ENCODE results near the gene PKNOX2. TPM values are rescaled to one million over a fixed set of nuclear protein-coding genes. Genes with fewer than 3 reads are reported as not detected.

PKNOX2 gene
- total RNA-seq, 2 experiments from 2014 or later = not detected

DNA sequence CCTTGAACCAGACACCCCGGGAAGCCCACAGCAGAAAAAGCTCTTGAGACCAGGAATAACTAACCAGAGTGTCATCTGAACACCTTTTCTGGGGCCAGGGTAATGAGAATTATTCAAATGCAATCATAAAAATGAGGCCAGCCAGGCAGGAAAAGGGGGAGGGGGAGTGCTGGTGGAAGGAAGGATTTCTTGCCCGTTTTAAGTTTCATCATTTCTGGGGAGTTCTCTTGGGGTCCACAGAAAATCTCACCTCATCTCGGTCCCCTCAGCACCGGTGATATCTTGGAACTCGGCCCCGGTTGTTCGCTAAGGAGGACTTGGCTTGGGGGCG, 495 bp upstream of the PKNOX2 start:
- H3K27ac Mint-ChIP-seq = no peak overlapping the region
- no peaks in the 10 kb centered on the region for H3K9me3 Mint-ChIP-seq
- H3K4me3 Mint-ChIP-seq = no peak overlapping the region
- H3K27me3 Mint-ChIP-seq = peaks cover 72% of the 10 kb centered on the region
- no peaks in the 10 kb centered on the region for H3K36me3 Mint-ChIP-seq
- H3K4me1 Mint-ChIP-seq = peaks cover 16% of the 10 kb centered on the region
- no peak for DNase-seq

GRCh38 chr11:125165111-125165842, 726 bp downstream of the PKNOX2 start:
- Mint-ChIP-seq H3K9me3 (no peaks in the 10 kb centered on the region), H3K4me1 (peaks cover 16% of the 10 kb centered on the region), H3K4me3 (peak overlapping the region; percentile 77), H3K36me3 (no peaks in the 10 kb centered on the region), H3K27ac (no peak overlapping the region), H3K27me3 (peaks cover 82% of the 10 kb centered on the region)
- peak; percentile 25 for DNase-seq

DNA sequence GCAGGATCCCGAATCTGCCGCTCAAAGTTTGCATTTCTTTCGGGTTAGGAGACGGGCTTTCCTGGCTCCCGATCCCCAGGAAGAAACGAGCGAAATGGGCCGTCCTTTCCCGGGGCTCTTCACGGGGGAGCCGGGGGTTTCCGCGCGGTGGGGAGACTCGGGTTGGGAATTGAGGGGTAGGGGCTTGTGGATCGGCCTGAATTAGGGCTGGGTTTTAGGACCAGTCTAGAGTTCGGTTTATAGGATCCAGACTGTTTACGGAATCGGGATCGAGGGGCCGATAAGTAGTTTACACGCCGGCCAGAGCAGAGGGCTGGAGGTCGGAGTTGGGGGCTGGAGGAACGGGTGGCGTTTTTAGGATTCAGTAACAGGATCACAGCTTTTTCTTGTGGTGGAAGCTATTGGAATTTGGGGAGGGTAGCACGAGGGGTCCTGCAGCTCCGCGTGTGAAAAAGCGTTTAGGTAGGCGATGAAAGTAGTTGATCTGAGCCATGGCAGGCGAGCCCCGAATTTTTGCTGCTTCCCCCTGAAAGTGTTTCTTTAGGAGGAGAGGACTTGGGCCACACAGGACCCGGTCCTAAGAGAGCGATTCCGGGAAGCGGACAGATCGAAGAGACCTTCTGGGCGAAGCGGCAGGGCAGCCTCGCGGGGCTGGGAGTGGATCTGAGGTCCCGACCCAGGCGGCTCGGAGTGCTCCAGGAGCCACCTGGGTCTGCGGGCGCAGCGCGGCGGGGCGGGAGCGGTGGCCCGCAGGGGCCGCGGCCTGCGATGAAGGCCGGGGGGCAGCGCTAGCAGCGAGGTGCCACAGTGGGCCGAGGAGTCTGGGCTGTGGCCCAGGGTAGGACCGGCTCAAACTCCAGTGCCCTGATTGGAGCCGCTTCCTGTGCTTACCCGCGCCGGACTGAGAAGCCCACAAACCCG, 1.6 kb downstream of the PKNOX2 start:
- DNase-seq = no peak
- Mint-ChIP-seq H3K27ac (no peak overlapping the region), H3K4me1 (peaks cover 16% of the 10 kb centered on the region), H3K36me3 (no peaks in the 10 kb centered on the region), H3K9me3 (no peaks in the 10 kb centered on the region), H3K27me3 (peaks cover 84% of the 10 kb centered on the region), H3K4me3 (peak overlapping the region; percentile 77)

DNA sequence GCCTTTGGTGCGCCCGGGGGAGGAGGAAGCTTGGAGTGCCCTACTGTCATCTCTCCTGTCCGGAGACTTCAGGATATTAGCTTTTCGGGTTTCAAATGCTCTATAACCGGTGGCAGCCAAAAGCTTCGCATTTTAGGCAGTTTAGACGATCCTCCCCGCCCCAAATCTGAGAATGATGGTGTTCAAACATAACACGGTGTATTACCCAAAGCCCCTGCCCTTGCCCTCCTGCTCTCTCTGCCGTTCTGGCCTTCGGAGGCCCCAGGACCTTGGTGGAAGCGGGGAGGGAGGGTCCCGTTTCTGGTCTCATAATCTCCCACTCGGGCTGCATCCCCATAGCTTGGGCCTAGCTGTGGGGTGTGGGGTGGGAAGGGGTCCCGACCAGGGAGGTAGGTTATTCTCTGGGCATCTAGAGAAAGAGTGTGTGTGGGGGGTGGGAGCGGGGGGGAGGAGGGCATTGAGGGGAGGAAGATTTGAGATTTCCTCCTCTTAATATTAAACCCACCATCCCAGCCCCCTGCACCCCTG, 2.3 kb downstream of the PKNOX2 start:
- Mint-ChIP-seq H3K9me3 (no peaks in the 10 kb centered on the region), H3K36me3 (no peaks in the 10 kb centered on the region), H3K4me3 (no peak overlapping the region), H3K27ac (no peak overlapping the region), H3K4me1 (peaks cover 16% of the 10 kb centered on the region), H3K27me3 (peaks cover 90% of the 10 kb centered on the region)
- DNase-seq = no peak

GRCh38 chr11:125167292-125167953, 2.9 kb downstream of the PKNOX2 start:
- Mint-ChIP-seq H3K9me3 (no peaks in the 10 kb centered on the region), H3K27ac (no peak overlapping the region), H3K27me3 (peaks cover 90% of the 10 kb centered on the region), H3K36me3 (no peaks in the 10 kb centered on the region), H3K4me1 (peaks cover 16% of the 10 kb centered on the region), H3K4me3 (no peak overlapping the region)
- no peak for DNase-seq

DNA sequence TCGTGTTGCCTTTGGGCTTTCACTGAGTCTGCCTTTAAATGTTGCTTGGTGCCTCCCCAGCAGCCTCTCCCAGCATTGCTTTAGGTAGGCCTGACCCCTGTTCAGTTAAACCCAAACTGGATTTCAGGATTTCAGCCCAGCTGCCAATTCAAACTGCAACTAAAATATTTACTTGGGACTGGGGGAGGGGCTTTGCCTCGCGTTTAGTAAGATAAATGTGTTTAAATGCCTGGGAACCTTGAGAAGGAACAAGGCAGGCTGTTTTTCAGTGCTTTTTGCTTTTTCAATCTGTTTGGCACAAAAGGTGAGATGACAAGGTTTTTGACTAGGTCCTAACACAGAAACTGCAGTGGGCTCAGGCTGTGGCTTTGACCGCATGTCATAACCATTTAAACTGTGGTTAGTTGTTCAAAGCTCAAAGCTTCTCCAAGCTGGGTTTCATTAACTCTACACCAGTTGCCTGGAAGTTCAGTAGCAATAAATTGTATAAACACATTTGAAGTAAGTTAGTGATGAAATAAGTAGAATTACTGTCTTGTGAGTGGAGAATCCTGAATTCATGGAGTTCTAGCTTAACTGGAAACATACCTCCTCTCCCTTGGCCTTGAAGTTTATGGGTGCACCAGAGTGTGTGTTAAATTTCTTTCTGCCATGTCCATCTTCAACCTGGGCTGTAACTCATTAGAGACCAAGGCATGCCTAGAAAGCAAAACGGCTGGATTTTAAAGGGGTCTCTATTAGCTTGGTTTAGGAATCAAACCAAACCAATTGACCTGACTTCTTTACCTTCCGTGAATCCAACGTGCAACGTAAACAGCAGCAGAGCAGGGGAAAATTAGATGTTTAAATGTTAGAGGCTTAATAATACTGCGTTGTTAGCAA, 3.6 kb downstream of the PKNOX2 start:
- no peak for DNase-seq

DNA sequence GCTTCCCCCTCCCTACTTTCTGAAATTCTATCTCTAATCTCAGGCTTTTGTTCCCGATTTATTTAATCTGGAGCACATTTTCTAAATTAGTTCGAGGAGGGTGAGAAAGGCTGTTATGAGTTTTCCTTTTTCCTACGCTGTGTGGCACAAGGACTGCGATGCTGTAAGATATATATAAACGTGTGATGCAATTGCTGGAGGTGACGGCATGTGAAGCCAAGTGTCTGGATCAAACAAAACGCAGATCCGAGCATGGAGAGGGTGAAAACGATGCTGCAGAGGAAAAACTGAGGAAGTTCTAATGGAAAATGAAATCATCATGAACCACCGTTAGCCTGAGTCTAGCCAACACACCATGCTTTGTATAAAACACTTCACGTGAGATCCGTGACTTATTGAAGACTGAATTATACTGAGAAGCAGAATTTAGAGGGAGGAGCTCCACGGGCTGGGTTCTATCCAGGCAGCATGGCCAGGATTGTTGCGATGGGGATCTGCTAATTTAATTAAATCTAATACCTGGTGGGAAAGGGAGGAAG, 4.4 kb downstream of the PKNOX2 start:
- Mint-ChIP-seq H3K27ac (no peak overlapping the region), H3K4me1 (peaks cover 13% of the 10 kb centered on the region), H3K9me3 (no peaks in the 10 kb centered on the region), H3K27me3 (peaks cover 85% of the 10 kb centered on the region), H3K4me3 (no peak overlapping the region), H3K36me3 (no peaks in the 10 kb centered on the region)
- no peak for DNase-seq

More for the DNA sequence above, 3.6 kb downstream of the PKNOX2 start:
- Mint-ChIP-seq H3K4me1 (peaks cover 16% of the 10 kb centered on the region), H3K36me3 (no peaks in the 10 kb centered on the region), H3K4me3 (no peak overlapping the region), H3K27ac (no peak overlapping the region), H3K9me3 (no peaks in the 10 kb centered on the region), H3K27me3 (peaks cover 85% of the 10 kb centered on the region)

- H3K27me3 Mint-ChIP-seq = peaks cover 84% of the 10 kb centered on the region
- peaks cover 10% of the 10 kb centered on the region for H3K4me1 Mint-ChIP-seq
- no peak overlapping the region for H3K4me3 Mint-ChIP-seq
- no peaks in the 10 kb centered on the region for H3K36me3 Mint-ChIP-seq
- DNase-seq = no peak
- H3K27ac Mint-ChIP-seq = no peak overlapping the region
- H3K9me3 Mint-ChIP-seq = no peaks in the 10 kb centered on the region
Measured at GRCh38 chr11:125170001-125170509, 5.5 kb downstream of the PKNOX2 start.

DNA sequence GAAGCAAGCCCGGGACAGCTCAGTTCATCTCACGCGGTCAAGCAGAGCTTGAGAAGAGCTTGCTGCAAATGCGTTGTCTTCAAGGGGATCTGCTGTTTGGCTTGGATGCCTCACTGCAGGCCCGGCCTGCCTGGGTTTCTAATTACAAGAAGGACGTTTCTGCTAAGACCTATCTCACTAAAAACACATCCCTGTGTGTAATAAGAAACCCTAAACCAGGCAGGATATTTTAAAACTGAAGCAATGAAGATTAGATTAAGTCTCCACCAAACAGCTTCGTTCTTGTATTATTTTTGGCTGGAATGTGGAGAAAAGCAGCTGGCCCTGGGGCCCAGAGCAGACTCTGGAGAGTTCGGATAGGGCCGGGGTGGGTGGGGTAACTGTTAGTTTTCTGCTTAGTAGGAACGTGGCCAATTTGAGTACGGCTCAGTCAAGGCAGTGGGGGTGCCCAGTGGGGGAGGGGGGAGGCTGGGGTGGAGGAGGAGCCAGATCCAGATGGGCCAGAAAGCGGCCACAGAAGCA, 6.0 kb downstream of the PKNOX2 start:
- DNase-seq = no peak
- no peaks in the 10 kb centered on the region for H3K36me3 Mint-ChIP-seq
- peaks cover 8% of the 10 kb centered on the region for H3K4me1 Mint-ChIP-seq
- H3K4me3 Mint-ChIP-seq = no peak overlapping the region
- H3K27me3 Mint-ChIP-seq = peaks cover 84% of the 10 kb centered on the region
- no peaks in the 10 kb centered on the region for H3K9me3 Mint-ChIP-seq
- no peak overlapping the region for H3K27ac Mint-ChIP-seq

GRCh38 chr11:125171974-125172373, 7.4 kb downstream of the PKNOX2 start:
- DNase-seq = no peak
- Mint-ChIP-seq H3K9me3 (no peaks in the 10 kb centered on the region), H3K27ac (no peak overlapping the region), H3K4me1 (no peaks in the 10 kb centered on the region), H3K4me3 (no peak overlapping the region), H3K36me3 (no peaks in the 10 kb centered on the region), H3K27me3 (peaks cover 83% of the 10 kb centered on the region)

- Mint-ChIP-seq H3K27me3 (peaks cover 81% of the 10 kb centered on the region), H3K27ac (no peak overlapping the region), H3K9me3 (no peaks in the 10 kb centered on the region), H3K4me3 (no peak overlapping the region), H3K4me1 (no peaks in the 10 kb centered on the region), H3K36me3 (no peaks in the 10 kb centered on the region)
- DNase-seq = no peak
Measured at GRCh38 chr11:125173027-125173426, 8.5 kb downstream of the PKNOX2 start.

DNA sequence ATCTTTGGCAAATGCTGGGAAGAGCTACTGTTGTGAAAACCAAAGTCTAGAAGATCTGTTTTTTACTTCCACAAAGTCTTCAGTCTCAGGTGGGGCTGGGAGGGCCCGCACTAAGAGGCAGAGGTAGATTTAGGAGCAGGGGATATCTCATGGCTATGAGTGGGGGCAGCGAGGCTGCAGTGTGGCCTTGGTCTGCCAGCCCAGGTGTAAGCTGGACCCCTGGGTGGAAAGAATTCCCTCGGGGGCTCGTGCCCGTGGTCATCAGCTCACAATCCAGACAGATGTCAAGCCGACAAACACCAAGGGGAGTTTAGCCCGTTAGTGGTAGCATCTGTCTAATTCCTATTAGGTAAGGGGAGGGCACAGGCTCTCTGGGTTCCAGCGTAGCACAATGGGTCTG, 9.0 kb downstream of the PKNOX2 start:
- H3K4me1 Mint-ChIP-seq = no peaks in the 10 kb centered on the region
- H3K9me3 Mint-ChIP-seq = no peaks in the 10 kb centered on the region
- H3K36me3 Mint-ChIP-seq = no peaks in the 10 kb centered on the region
- no peak for DNase-seq
- H3K4me3 Mint-ChIP-seq = no peak overlapping the region
- no peak overlapping the region for H3K27ac Mint-ChIP-seq
- peaks cover 80% of the 10 kb centered on the region for H3K27me3 Mint-ChIP-seq

- Mint-ChIP-seq H3K9me3 (no peaks in the 10 kb centered on the region), H3K27me3 (peaks cover 79% of the 10 kb centered on the region), H3K27ac (no peak overlapping the region), H3K36me3 (no peaks in the 10 kb centered on the region), H3K4me1 (no peaks in the 10 kb centered on the region), H3K4me3 (no peak overlapping the region)
- DNase-seq = no peak
Measured at GRCh38 chr11:125174057-125174456, 9.5 kb downstream of the PKNOX2 start.

DNA sequence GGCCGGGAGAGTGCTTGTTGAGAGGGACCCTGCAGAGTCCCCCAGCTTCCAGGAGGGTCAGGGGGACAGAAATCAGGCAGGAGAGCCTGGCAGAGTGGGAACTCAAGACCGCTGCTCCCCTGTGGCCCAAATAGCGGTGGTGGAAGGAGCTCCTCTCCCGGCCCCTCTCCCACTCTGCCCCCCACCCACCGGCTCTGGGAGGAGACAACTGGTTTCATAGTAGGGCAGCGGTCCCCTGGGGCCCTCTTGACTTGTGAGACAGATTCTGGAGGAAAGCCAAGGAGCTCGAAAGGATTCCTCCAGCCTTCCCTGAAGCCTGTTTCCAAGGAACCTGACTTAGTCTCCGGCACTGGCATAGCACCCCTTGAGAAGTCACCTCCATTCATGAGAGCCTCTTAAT, 10.1 kb downstream of the PKNOX2 start:
- Mint-ChIP-seq H3K27ac (no peak overlapping the region), H3K4me1 (no peaks in the 10 kb centered on the region), H3K9me3 (no peaks in the 10 kb centered on the region), H3K36me3 (no peaks in the 10 kb centered on the region), H3K27me3 (peaks cover 76% of the 10 kb centered on the region), H3K4me3 (no peak overlapping the region)
- DNase-seq = no peak

Measured in activated naive CD8-positive, alpha-beta T cell treated with anti-CD3 and anti-CD28 coated beads for 36 hours (primary cell).